ENCODE data around the gene SERPINA10. TPM values are rescaled to one million over a fixed set of nuclear protein-coding genes. Genes with fewer than 3 reads are reported as not detected.

The SERPINA10 gene, protein sequence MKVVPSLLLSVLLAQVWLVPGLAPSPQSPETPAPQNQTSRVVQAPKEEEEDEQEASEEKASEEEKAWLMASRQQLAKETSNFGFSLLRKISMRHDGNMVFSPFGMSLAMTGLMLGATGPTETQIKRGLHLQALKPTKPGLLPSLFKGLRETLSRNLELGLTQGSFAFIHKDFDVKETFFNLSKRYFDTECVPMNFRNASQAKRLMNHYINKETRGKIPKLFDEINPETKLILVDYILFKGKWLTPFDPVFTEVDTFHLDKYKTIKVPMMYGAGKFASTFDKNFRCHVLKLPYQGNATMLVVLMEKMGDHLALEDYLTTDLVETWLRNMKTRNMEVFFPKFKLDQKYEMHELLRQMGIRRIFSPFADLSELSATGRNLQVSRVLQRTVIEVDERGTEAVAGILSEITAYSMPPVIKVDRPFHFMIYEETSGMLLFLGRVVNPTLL
- total RNA-seq (2014; rRNA removed; shearing (Covaris generic)) = not detected in 2 replicates

DNA sequence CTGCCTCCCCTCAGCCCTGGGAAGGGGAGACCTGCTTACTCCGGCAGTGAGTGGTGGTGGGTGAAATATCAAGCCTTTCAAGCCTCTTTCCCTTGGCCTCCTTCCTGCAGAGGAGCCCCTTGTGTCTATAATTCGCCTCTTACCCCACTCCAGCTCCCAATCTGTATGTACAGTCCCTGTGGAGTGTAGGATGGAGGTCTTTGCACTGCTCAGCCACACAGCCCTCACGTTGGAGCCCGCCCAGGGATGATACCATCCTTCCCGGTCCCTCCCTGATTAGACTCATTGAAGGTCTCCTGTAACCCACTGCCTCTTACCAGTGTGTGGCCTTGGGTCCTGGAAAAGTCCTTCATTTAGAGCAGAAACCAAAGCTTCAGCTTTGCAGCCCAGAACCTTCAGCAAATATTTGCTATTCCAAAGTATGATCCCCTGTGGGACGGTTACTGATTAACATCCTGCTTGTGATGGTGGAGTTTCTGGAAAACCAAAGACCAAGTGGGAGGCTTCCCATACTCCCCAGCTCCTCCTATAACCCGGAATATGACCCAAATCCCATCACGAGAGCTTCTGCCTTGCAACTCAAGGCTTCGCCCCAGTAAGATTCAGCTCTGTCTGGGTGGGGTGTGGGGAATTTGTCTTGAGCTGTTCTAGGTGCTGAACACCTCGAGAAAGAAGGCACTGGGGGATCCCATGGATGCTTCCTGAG lies at the start of gene SERPINA10:
SERPINA10 (minus strand) TSS at position 397 of the 706 bp plus-strand sequence. CDS start 2,675 bp downstream, outside the sequence.
- in situ Hi-C loops (cut with HindIII; ENCODE audit: low sequenced_read_pairs) = no loop called here
- DNase-seq (ENCODE audit: low spot score) = no peak

GRCh38 chr14:94342334-94342934 lies 49.4 kb upstream of the SERPINA10 start:
- DNase-seq (ENCODE audit: low spot score) = peak; percentile 32
- in situ Hi-C loops (cut with HindIII; ENCODE audit: low sequenced_read_pairs) = no loop called here

GRCh38 chr14:94341656-94342333 lies 48.7 kb upstream of the SERPINA10 start:
- in situ Hi-C loops (cut with HindIII; ENCODE audit: low sequenced_read_pairs) = no loop called here
- DNase-seq (ENCODE audit: low spot score) = no peak

DNA sequence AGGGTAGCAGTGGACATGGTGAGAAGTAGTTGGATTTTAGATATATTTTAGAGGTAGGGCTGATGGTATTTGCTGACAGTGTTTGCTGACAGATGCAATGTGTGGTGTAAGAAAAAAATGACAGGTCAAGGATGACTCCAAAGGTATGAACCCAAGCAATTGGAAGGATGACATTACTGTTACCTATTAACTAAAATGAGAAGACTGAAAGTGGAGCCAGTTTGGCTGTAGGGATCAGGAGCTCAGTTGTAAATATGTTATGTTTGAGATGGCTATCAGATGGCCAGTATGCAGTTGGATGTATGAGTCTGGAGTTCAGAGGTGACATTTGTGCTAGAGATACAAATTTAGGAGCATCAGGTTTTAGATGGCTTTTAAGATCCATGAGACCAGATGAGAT lies 47.5 kb upstream of the SERPINA10 start:
- in situ Hi-C loops (cut with HindIII; ENCODE audit: low sequenced_read_pairs) = no loop called here
- no peak for DNase-seq (ENCODE audit: low spot score)

GRCh38 chr14:94338023-94338422 lies 45.0 kb upstream of the SERPINA10 start:
- DNase-seq (ENCODE audit: low spot score) = no peak

DNA sequence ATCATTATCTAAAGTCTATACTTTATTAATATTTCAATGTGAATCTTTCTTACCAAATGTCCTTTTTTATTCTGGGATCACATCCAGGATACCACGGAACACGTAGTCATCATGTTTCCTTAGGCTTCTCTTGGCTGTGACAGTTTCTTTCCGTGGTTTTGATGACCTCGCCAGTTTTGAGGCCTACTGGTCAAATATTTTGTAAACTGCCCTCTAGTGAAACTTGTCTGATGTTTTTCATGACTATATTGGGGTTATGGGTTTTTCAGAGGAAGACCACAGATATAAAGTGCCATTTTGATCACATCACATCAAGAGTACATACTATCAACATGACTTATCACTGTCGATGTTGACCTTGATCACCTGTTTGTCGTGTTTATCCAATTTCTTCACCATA lies 44.2 kb upstream of the SERPINA10 start:
- in situ Hi-C loops (cut with HindIII; ENCODE audit: low sequenced_read_pairs) = no loop called here
- DNase-seq (ENCODE audit: low spot score) = no peak

More at GRCh38 chr14:94338023-94338422, 45.0 kb upstream of the SERPINA10 start:
- in situ Hi-C loops (cut with HindIII; ENCODE audit: low sequenced_read_pairs) = no loop called here

DNA sequence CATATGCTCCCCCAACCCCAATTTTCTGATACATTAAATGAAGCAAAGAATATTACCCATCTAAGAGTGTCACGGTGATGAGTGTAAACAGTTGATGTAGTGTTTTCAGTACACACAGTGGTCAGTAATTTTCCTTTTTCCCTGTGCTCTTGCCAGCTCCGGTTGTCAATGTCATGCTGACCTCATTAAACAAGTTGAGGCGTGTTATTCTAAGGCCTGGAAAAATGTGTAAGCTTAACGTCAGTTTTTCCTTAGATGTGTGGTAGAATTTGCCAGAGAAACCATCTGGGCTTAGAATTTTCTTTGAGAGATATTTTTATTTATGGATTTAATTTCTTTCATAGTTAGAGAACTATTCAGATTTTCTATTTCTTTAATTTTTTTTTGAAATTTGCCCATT lies 41.8 kb upstream of the SERPINA10 start:
- in situ Hi-C loops (cut with HindIII; ENCODE audit: low sequenced_read_pairs) = no loop called here
- DNase-seq (ENCODE audit: low spot score) = no peak

GRCh38 chr14:94332587-94332986 lies 39.5 kb upstream of the SERPINA10 start:
- no peak for DNase-seq (ENCODE audit: low spot score)
- in situ Hi-C loops (cut with HindIII; ENCODE audit: low sequenced_read_pairs) = no loop called here

DNA sequence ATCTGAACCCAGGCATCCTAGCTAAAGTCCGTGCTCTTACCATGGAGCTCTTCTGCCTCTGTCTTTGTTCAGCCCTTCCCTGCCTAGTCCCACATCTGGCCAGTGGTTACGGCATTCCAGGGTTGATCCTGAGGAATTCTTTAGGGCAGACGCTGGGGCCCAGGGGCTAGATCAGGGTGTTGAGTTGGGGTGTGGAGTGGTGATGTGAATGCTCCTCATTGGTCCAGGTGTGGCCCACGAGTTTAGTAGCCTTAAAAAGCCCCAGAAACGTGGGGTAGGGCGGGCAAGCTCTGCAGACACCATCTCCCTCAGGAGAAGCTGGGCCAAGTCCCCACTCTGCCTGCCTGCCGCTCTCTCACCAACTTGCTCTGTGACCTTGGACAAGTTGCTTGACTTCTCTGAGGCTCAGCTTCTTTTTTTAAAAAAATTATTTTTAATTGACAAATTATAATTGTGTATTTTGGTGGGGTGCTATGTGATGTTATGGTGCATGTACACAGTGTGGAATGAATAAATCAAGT lies 39.1 kb upstream of the SERPINA10 start:
- in situ Hi-C loops (cut with HindIII; ENCODE audit: low sequenced_read_pairs) = no loop called here
- no peak for DNase-seq (ENCODE audit: low spot score)

DNA sequence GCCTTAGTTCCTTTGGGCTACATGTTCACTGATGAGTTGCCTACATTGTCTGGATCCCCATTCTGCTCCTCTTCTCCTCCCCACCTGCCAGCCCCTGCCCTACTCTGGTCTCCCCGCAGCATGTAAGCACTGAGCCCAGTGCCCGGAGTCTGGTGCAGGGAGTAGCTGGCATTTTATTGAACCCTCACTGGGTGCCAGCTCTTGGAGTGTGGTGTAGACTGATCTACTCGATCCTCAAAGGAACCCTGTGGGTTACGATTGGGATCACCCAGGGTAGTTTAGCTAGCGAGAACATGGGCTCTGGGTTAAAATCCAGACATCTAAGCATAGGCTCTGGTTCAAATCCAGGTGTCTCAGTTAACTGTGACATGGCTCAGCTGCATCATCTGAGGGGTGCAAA lies 38.4 kb upstream of the SERPINA10 start:
- in situ Hi-C loops (cut with HindIII; ENCODE audit: low sequenced_read_pairs) = no loop called here
- no peak for DNase-seq (ENCODE audit: low spot score)

DNA sequence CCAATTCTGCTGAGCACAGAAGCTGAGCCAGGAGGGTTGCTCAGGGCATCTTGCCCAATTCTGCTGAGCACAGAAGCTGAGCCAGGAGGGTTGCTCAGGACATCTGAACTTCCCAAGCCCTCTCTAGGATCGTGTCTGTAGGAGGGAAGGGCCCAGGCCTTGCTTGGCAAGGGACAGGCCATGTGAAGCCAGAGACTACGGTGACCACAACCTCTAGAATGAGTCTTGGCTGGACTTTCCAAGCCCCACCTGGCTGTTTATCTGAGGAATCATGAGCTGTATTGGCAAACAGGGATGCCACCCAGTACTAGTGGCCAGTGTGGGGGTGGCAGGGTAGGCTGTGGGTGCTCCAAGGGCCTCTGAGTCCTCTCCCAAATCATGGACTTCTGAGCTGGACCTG lies 37.8 kb upstream of the SERPINA10 start:
- DNase-seq (ENCODE audit: low spot score) = no peak
- in situ Hi-C loops (cut with HindIII; ENCODE audit: low sequenced_read_pairs) = no loop called here

DNA sequence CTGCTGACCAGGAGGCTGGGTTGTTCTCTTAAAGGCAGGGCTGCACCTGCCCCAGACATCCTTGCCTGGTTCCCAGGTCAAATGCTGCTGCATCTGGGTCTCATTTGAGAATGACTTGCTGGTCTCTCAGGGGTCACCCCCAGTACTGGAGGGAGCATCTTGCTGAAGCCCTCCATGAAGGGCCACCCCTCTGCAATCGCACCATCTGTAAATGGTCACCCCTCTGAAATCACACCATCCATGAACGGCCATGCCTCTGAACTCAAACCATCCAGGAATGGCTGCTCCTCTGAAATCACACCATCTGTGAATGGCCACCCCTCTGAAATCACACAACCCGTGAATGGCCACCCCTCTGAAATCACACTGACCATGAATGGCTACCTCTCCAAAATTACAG lies 37.4 kb upstream of the SERPINA10 start:
- in situ Hi-C loops (cut with HindIII; ENCODE audit: low sequenced_read_pairs) = no loop called here
- no peak for DNase-seq (ENCODE audit: low spot score)

DNA sequence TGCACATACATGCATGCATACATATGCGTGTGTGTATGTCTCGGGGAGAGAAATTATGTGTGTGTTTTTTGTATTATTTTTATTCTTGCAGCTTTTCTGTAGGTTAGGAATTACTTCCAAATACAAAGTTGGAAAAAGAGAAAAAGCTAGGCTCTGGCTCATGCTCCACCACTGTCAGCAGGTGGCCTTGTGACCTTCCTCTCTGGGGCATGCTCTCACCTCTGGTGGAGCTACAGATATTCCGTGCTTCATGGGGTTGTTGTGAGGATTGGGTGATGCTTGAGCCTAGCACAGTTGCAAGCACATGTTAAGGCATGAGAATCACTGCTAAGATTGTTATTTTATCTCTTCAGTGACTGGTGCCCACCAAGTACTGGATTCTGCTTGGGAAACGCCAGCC lies 36.8 kb upstream of the SERPINA10 start:
- in situ Hi-C loops (cut with HindIII; ENCODE audit: low sequenced_read_pairs) = no loop called here
- DNase-seq (ENCODE audit: low spot score) = no peak

GRCh38 chr14:94328196-94328595 lies 35.1 kb upstream of the SERPINA10 start:
- in situ Hi-C loops (cut with HindIII; ENCODE audit: low sequenced_read_pairs) = no loop called here
- DNase-seq (ENCODE audit: low spot score) = no peak

- DNase-seq (ENCODE audit: low spot score) = no peak
- in situ Hi-C loops (cut with HindIII; ENCODE audit: low sequenced_read_pairs) = no loop called here
Observed at GRCh38 chr14:94322648-94323570, 29.8 kb upstream of the SERPINA10 start, which contains the start of gene SERPINA6. Gene SERPINA6 (minus strand): TSS chr14:94323336. CDS start chr14:94314648, 8,688 bp downstream.

DNA sequence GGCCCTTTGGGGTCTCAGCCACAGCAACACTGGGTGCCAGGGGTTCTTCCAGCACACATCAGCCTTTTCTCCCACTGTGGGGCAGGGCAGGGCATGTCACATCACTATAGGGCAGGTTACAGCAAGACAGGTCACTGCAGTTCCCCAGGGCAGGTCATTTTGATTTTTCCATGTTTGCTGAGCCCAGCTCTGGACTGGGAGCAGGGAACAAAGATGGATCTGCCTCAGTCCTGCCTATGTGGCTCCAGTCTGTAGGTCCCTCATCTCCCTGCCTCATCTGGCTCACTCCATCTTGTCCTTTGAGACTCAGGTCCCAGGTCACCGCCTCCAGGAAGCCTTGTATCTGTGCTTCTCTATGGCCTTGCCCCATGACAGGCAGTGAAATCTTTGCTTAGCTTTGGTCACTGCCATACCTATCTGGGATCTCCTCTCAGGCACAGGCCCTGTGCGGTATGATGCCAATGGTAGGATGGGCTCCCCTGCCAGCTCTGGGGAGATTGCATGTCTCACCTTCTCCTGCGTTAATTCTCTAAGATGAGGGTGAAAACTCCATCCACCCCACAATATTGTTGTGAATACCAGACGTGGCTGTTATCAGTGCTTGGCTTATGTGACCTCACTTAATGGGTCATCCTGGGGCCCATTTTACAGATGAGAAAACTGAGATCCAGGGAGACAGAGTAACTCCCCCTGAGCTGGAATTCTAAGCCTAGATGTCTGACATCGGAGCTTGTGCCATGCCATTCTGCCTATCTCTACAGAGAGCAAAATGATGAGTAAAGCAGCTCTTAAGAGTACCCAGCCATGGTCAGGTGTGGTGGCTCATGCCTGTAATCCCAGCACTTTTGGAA lies 28.6 kb upstream of the SERPINA10 start:
- in situ Hi-C loops (cut with HindIII; ENCODE audit: low sequenced_read_pairs) = no loop called here
- DNase-seq (ENCODE audit: low spot score) = no peak

DNA sequence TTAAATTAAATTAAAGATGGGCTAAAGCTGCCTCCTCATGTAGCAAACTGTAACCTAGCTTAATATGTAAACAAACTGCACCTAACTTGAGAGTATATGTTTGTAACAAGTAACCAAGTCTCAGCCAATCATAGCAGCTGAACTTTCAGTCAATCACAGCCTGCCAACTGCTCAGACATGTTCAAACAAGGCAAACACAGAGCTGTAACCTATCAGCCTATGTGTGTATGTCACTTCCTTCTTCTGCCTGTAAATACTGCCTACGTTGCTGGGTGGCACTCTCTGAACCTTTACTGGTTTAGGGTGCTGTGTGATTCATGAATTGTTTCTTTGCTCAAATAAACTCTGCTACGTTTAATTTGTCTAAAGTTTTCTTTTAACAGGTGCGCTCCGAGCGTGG lies 27.2 kb upstream of the SERPINA10 start:
- in situ Hi-C loops (cut with HindIII; ENCODE audit: low sequenced_read_pairs) = no loop called here

More for the DNA sequence above, 27.2 kb upstream of the SERPINA10 start:
- DNase-seq (ENCODE audit: low spot score) = no peak
